HepG2 (cell line): ENCODE data around the gene CCDC192. TPM values are rescaled to one million over a fixed set of nuclear protein-coding genes. Genes with fewer than 3 reads are reported as not detected.

ENCODE experiments used
- ERF ChIP-seq: IDR thresholded peaks from 2 replicates; pipeline ENCODE4 v1.6.1; 2018; ENCODE audit warnings: missing biosample characterization, missing genetic modification reagents
- HIC2 ChIP-seq: sonication (generic); formaldehyde crosslinking; IDR thresholded peaks from 2 replicates; pipeline ENCODE4 v1.9.0; 2022; ENCODE audit warnings: low read depth, missing genetic modification reagents
- HNF4A ChIP-seq: sonication (generic); formaldehyde crosslinking; IDR thresholded peaks from 2 replicates; pipeline ENCODE4 v1.4.0; 2020; ENCODE audit warnings: missing genetic modification reagents
- KDM3A ChIP-seq: IDR thresholded peaks from 2 replicates; pipeline ENCODE4 v1.6.1; 2018; ENCODE audit warnings: low read depth, missing compliant biosample characterization
- MLLT10 ChIP-seq: sonication (generic); formaldehyde crosslinking; IDR thresholded peaks from 2 replicates; pipeline ENCODE4 v1.4.0; 2020; ENCODE audit warnings: missing genetic modification reagents
- NFIC ChIP-seq: IDR thresholded peaks from 2 replicates; pipeline ENCODE4 v1.6.1; 2012; ENCODE audit warnings: mild to moderate bottlenecking, low read length, inconsistent platforms
- NR2C2 ChIP-seq: sonication (generic); formaldehyde crosslinking; IDR thresholded peaks from 2 replicates; pipeline ENCODE4 v1.4.0; 2020; ENCODE audit warnings: missing genetic modification reagents, mild to moderate bottlenecking, moderate library complexity, borderline replicate concordance
- RARG ChIP-seq: sonication (generic); formaldehyde crosslinking; IDR thresholded peaks from 2 replicates; pipeline ENCODE4 v1.4.0; 2020; ENCODE audit warnings: low read depth, mild to moderate bottlenecking, missing genetic modification reagents
- SMARCE1 ChIP-seq: fragments of 450-650 bp; IDR thresholded peaks from 2 replicates; pipeline ENCODE4 v1.6.1; 2017; ENCODE audit warnings: borderline replicate concordance
- SOX5 ChIP-seq: IDR thresholded peaks from 2 replicates; pipeline ENCODE4 v1.6.1; 2016; ENCODE audit warnings: borderline replicate concordance
- TMF1 ChIP-seq: sonication (generic); formaldehyde crosslinking; IDR thresholded peaks from 2 replicates; pipeline ENCODE4 v1.8.1; 2022; ENCODE audit warnings: low read depth, missing genetic modification reagents
- TP53 ChIP-seq: sonication (generic); formaldehyde crosslinking; conservative IDR thresholded peaks from 2 replicates; pipeline ENCODE4 v1.4.0; 2020; ENCODE audit warnings: missing genetic modification reagents
- USF2 ChIP-seq, 2 experiments: sonication (generic) in 1 of 2; formaldehyde crosslinking in 1 of 2; IDR thresholded peaks; 2 replicates each; pipeline versions ENCODE4 v1.5.1 to v1.6.1; 2011 to 2020; ENCODE audit warnings: borderline replicate concordance in 1 of 2, low read depth in 1 of 2, low read length in 1 of 2, mild to moderate bottlenecking in 1 of 2, missing genetic modification reagents in 1 of 2, moderate library complexity in 1 of 2
- ZKSCAN1 ChIP-seq: fragments of 150-350 bp; IDR thresholded peaks from 2 replicates; pipeline ENCODE4 v1.6.1; 2014; ENCODE audit warnings: low read length
- ZKSCAN8 ChIP-seq: IDR thresholded peaks from 2 replicates; pipeline ENCODE4 v1.6.1; 2016; ENCODE audit warnings: borderline replicate concordance, missing genetic modification reagents, missing compliant biosample characterization
- ZNF143 ChIP-seq: sonication (generic); formaldehyde crosslinking; IDR thresholded peaks from 2 replicates; pipeline ENCODE4 v1.4.0; 2020; ENCODE audit warnings: missing genetic modification reagents
- ZNF30 ChIP-seq: sonication (generic); formaldehyde crosslinking; IDR thresholded peaks from 2 replicates; pipeline ENCODE4 v1.5.0; 2020; ENCODE audit warnings: mild to moderate bottlenecking, missing genetic modification reagents
- ZNF792 ChIP-seq: IDR thresholded peaks from 2 replicates; pipeline ENCODE4 v1.6.1; 2016
- ZNF850 ChIP-seq: sonication (generic); formaldehyde crosslinking; conservative IDR thresholded peaks from 2 replicates; pipeline ENCODE4 v1.9.0; 2021; ENCODE audit warnings: mild to moderate bottlenecking, missing genetic modification reagents
- ZNF878 ChIP-seq: sonication (generic); formaldehyde crosslinking; IDR thresholded peaks from 2 replicates; pipeline ENCODE4 v1.8.1; 2023; ENCODE audit warnings: mild to moderate bottlenecking, missing genetic modification reagents, moderate library complexity
- polyA plus RNA-seq, 8 experiments: library from polyadenylated mRNA; depleted of rRNA in 3 of 8; stranded (reverse) in 7 of 8; unstranded in 1 of 8; fragments of >200 nt; fragmentation: Illumina TruSeq in 4 of 8; extraction: Trizol in 4 of 8; gene quantifications; 2 replicates each; pipeline versions ENCODE4 v1.2.1 to v1.2.3, GENCODE V29; 2011 to 2016; ENCODE audit warnings: low read depth in 4 of 8, missing spikeins in 1 of 8, mixed read lengths in 1 of 8; ENCODE audit not compliant: insufficient read depth in 1 of 8
- total RNA-seq, 5 experiments: library from RNA; depleted of rRNA; stranded (reverse); fragments of >200 nt; fragmentation: Illumina TruSeq; extraction: Trizol; gene quantifications; 2 replicates each; pipeline ENCODE4 v1.2.3, GENCODE V29; 2016; ENCODE audit warnings: low read depth in 1 of 5
- TF ChIP-seq, protein P1 (sequence below): sonication (generic); formaldehyde crosslinking; IDR thresholded peaks from 2 replicates; pipeline ENCODE4 v1.8.0; 2022; ENCODE audit warnings: mild to moderate bottlenecking, missing genetic modification reagents; ENCODE audit not compliant: insufficient replicate concordance
- TF ChIP-seq, protein P2 (sequence below), 2 experiments: sonication (generic) in 1 of 2; formaldehyde crosslinking in 1 of 2; IDR thresholded peaks; 2 replicates each; pipeline versions ENCODE4 v1.4.0 to v1.6.1; 2018 to 2020; ENCODE audit warnings: missing genetic modification reagents in 2 of 2, borderline replicate concordance in 1 of 2, low read depth in 1 of 2, mild to moderate bottlenecking in 1 of 2, missing biosample characterization in 1 of 2
- TF ChIP-seq, protein P3 (sequence below): sonication (generic); formaldehyde crosslinking; IDR thresholded peaks from 2 replicates; pipeline ENCODE4 v1.8.1; 2022; ENCODE audit warnings: mild to moderate bottlenecking, missing genetic modification reagents

The CCDC192 gene
- total and polyA plus RNA-seq, 2 of the 13 experiments (the other 11 are each of a cell fraction or from before 2014, with no cell fraction given): not detected

- TF ChIP-seq USF2 (IDR thresholded peaks at IDR 0.05; ENCODE audit: low read depth, low read length) (no peak), USF2 (CRISPR knock-in tag; IDR thresholded peaks at IDR 0.05; ENCODE audit: borderline replicate concordance) (no peak), SOX5 (CRISPR knock-in tag) (peak; percentile 89), RARG (no peak), ERF (peak; percentile 44; the same call in 1 of the 2 replicates), KDM3A (no peak), ZNF143 (CRISPR knock-in tag) (no peak), TMF1 (CRISPR knock-in tag) (no peak), ZNF878 (CRISPR knock-in tag) (no peak), ZNF30 (CRISPR knock-in tag) (no peak), ZNF850 (no peak), ZNF792 (peak; percentile 66; the same call in 1 of the 2 replicates), NR2C2 (CRISPR knock-in tag) (no peak), HNF4A (CRISPR knock-in tag) (peak; percentile 29; the same call in 1 of the 2 replicates), NFIC (peak; percentile 86), ZKSCAN1 (no peak), HIC2 (peak; percentile 69; the same call in 1 of the 2 replicates), TP53 (CRISPR knock-in tag) (no peak), SMARCE1 (no peak), ZKSCAN8 (CRISPR knock-in tag) (no peak; the same call in 1 of the 2 replicates), MLLT10 (CRISPR knock-in tag) (no peak)
- TF ChIP-seq, protein P1, sequence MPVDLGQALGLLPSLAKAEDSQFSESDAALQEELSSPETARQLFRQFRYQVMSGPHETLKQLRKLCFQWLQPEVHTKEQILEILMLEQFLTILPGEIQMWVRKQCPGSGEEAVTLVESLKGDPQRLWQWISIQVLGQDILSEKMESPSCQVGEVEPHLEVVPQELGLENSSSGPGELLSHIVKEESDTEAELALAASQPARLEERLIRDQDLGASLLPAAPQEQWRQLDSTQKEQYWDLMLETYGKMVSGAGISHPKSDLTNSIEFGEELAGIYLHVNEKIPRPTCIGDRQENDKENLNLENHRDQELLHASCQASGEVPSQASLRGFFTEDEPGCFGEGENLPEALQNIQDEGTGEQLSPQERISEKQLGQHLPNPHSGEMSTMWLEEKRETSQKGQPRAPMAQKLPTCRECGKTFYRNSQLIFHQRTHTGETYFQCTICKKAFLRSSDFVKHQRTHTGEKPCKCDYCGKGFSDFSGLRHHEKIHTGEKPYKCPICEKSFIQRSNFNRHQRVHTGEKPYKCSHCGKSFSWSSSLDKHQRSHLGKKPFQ (CRISPR knock-in tag): no peak
- TF ChIP-seq, protein P2, sequence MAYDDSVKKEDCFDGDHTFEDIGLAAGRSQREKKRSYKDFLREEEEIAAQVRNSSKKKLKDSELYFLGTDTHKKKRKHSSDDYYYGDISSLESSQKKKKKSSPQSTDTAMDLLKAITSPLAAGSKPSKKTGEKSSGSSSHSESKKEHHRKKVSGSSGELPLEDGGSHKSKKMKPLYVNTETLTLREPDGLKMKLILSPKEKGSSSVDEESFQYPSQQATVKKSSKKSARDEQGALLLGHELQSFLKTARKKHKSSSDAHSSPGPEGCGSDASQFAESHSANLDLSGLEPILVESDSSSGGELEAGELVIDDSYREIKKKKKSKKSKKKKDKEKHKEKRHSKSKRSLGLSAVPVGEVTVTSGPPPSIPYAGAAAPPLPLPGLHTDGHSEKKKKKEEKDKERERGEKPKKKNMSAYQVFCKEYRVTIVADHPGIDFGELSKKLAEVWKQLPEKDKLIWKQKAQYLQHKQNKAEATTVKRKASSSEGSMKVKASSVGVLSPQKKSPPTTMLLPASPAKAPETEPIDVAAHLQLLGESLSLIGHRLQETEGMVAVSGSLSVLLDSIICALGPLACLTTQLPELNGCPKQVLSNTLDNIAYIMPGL (CRISPR knock-in tag; IDR thresholded peaks at IDR 0.05; ENCODE audit: borderline replicate concordance in 1 of 2, low read depth in 1 of 2): peak in 1 of 2 experiments; percentile 29; a peak in 1 of 4 replicates
- TF ChIP-seq, protein P3, sequence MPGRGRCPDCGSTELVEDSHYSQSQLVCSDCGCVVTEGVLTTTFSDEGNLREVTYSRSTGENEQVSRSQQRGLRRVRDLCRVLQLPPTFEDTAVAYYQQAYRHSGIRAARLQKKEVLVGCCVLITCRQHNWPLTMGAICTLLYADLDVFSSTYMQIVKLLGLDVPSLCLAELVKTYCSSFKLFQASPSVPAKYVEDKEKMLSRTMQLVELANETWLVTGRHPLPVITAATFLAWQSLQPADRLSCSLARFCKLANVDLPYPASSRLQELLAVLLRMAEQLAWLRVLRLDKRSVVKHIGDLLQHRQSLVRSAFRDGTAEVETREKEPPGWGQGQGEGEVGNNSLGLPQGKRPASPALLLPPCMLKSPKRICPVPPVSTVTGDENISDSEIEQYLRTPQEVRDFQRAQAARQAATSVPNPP (CRISPR knock-in tag): no peak
Measured at GRCh38 chr5:127934791-127935256, 231.6 kb downstream of the CCDC192 start (continued).
